ENCODE measurements around the gene PTPRK. TPM values are rescaled to one million over a fixed set of nuclear protein-coding genes. Genes with fewer than 3 reads are reported as not detected.
A peak's percentile ranks its signal among the peaks of the same experiment; 100 is the strongest.
"Not testable (repeated sequence)": the region's sequence is repeated elsewhere in the genome, so short reads cannot be mapped to it uniquely, and the experiment has no call there.

Gene PTPRK
- total RNA-seq, 4 donors from 2014 or later, result 88.0 to 187 (median 136) TPM

- Histone ChIP-seq H3K27ac (peak overlapping the region; percentile 76 to 85 (median 81)), H3K27me3 (no peaks in the 10 kb centered on the region), H3K36me3 (no peaks in the 10 kb centered on the region), H3K4me3 (peak overlapping the region in 3 of 4 donors; percentile 17 to 42 (median 26)), H3K9me3 (no peaks in the 10 kb centered on the region), H3K4me1 (peaks cover 14 to 65% (median 31%) of the 10 kb centered on the region in 4 donors)
- intact Hi-C loops (cut with DNase I; ENCODE audit: low total_unique reads) (no loop called here), in situ Hi-C loops (cut with MboI; ENCODE audit: low pct_ligation_motif_present in 1 of 4, low pct_unique_long_range_greater_than_20kb in 1 of 4, low sequenced_read_pairs in 3 of 4) (no loop called here)
- DNase-seq, result peak; percentile 29
- 33 to 40% methylated on average over 1 to 3 of the region's 3 CpGs for WGBS, 2 donors (ENCODE audit: low coverage in 1 of 2)
- TF ChIP-seq POLR2AphosphoS5 (IDR thresholded peaks at IDR 0.05) (no peak), EP300 (IDR thresholded peaks at IDR 0.05; ENCODE audit: low read depth) (no peak), CTCF (IDR thresholded peaks at IDR 0.05) (no peak), POLR2A (IDR thresholded peaks at IDR 0.05) (no peak)
Measured at GRCh38 chr6:128491100-128491581, 29.3 kb downstream of the PTPRK start.

GRCh38 chr6:128487746-128488145 lies 32.7 kb downstream of the PTPRK start:
- WGBS, 2 donors (ENCODE audit: low coverage in 1 of 2), result 87 to 91% methylated on average over 3 of the region's 3 CpGs
- intact Hi-C loops (cut with DNase I; ENCODE audit: low total_unique reads), result no loop called here
- Histone ChIP-seq H3K27ac (no peak overlapping the region), H3K4me3 (no peak overlapping the region), H3K36me3 (no peaks in the 10 kb centered on the region), H3K4me1 (peaks cover 10 to 37% (median 17%) of the 10 kb centered on the region in 4 donors), H3K27me3 (no peaks in the 10 kb centered on the region), H3K9me3 (no peaks in the 10 kb centered on the region)
- TF ChIP-seq CTCF (IDR thresholded peaks at IDR 0.05), result no peak
- TF ChIP-seq POLR2A (IDR thresholded peaks at IDR 0.05), result no peak
- TF ChIP-seq POLR2AphosphoS5 (IDR thresholded peaks at IDR 0.05), result no peak
- TF ChIP-seq EP300 (IDR thresholded peaks at IDR 0.05; ENCODE audit: low read depth), result no peak
- in situ Hi-C loops (cut with MboI; ENCODE audit: low pct_ligation_motif_present in 1 of 4, low pct_unique_long_range_greater_than_20kb in 1 of 4, low sequenced_read_pairs in 3 of 4), result no loop called here
- DNase-seq, result no peak

GRCh38 chr6:128487055-128487454 lies 33.3 kb downstream of the PTPRK start:
- no peak for DNase-seq
- H3K27ac ChIP-seq, result no peak overlapping the region
- intact Hi-C loops (cut with DNase I; ENCODE audit: low total_unique reads) (no loop called here), in situ Hi-C loops (cut with MboI; ENCODE audit: low pct_ligation_motif_present in 1 of 4, low pct_unique_long_range_greater_than_20kb in 1 of 4, low sequenced_read_pairs in 3 of 4) (no loop called here)
- TF ChIP-seq POLR2A (IDR thresholded peaks at IDR 0.05) (no peak), POLR2AphosphoS5 (IDR thresholded peaks at IDR 0.05) (no peak), EP300 (IDR thresholded peaks at IDR 0.05; ENCODE audit: low read depth) (no peak), CTCF (IDR thresholded peaks at IDR 0.05) (peak in 4 of 5 experiments; percentile 29 to 40 (median 32))
- H3K4me3 ChIP-seq, result no peak overlapping the region
- H3K9me3 ChIP-seq, result no peaks in the 10 kb centered on the region
- no peaks in the 10 kb centered on the region for H3K36me3 ChIP-seq
- no peaks in the 10 kb centered on the region for H3K27me3 ChIP-seq
- 80 to 81% methylated on average over 1 to 2 of the region's 2 CpGs for WGBS, 2 donors (ENCODE audit: low coverage in 1 of 2)
- peaks cover 3 to 35% (median 12%) of the 10 kb centered on the region in 4 donors for H3K4me1 ChIP-seq

GRCh38 chr6:128486580-128486979 lies 33.8 kb downstream of the PTPRK start:
- intact Hi-C loops (cut with DNase I; ENCODE audit: low total_unique reads); H3K36me3 ChIP-seq; H3K4me3 ChIP-seq; H3K27me3 ChIP-seq; in situ Hi-C loops (cut with MboI; ENCODE audit: low pct_ligation_motif_present in 1 of 4, low pct_unique_long_range_greater_than_20kb in 1 of 4, low sequenced_read_pairs in 3 of 4); H3K27ac ChIP-seq; H3K9me3 ChIP-seq; DNase-seq: not testable (repeated sequence)
- 71 to 95% methylated on average over 1 of the region's 1 CpG for WGBS, 2 donors (ENCODE audit: low coverage in 1 of 2)
- peaks cover 3 to 34% (median 10%) of the 10 kb centered on the region in 4 donors for H3K4me1 ChIP-seq

Data from transverse colon (tissue), 4 donors.